Stimulated activated CD4-positive, alpha-beta T cell treated with anti-CD3 and anti-CD28 coated beads, Interleukin-4, amount 100 ng/mL, for 4 hours (primary cell): Measurements from ENCODE around the gene PDGFRB.

Experiments used
- DNase-seq, 2 experiments: peaks; one replicate each; pipeline ENCODE4 v3.0.0-alpha.2; 2020

PDGFRB gene

GRCh38 chr5:150143350-150144245, 12.0 kb downstream of the PDGFRB start:
- DNase-seq, result no peak

- no peak for DNase-seq
Observed at GRCh38 chr5:150142959-150143349, 12.7 kb downstream of the PDGFRB start.

GRCh38 chr5:150142185-150142958, 13.3 kb downstream of the PDGFRB start:
- no peak for DNase-seq

GRCh38 chr5:150141544-150142184, 14.0 kb downstream of the PDGFRB start:
- no peak for DNase-seq

- no peak for DNase-seq
Observed at GRCh38 chr5:150140830-150141229, 14.8 kb downstream of the PDGFRB start.

- DNase-seq, result no peak
Observed at GRCh38 chr5:150139334-150139733, 16.3 kb downstream of the PDGFRB start.

GRCh38 chr5:150138551-150139265, 16.9 kb downstream of the PDGFRB start:
- no peak for DNase-seq

- DNase-seq, result no peak
Observed at GRCh38 chr5:150137997-150138396, 17.6 kb downstream of the PDGFRB start.

- no peak for DNase-seq
Observed at GRCh38 chr5:150137168-150137957, 18.3 kb downstream of the PDGFRB start.

- no peak for DNase-seq
Observed at GRCh38 chr5:150136305-150137167, 19.1 kb downstream of the PDGFRB start.

GRCh38 chr5:150135557-150136304, 19.9 kb downstream of the PDGFRB start:
- DNase-seq, result no peak

GRCh38 chr5:150134198-150134588, 21.5 kb downstream of the PDGFRB start:
- DNase-seq, result no peak

- DNase-seq, result no peak
Observed at GRCh38 chr5:150133581-150134197, 22.0 kb downstream of the PDGFRB start.

GRCh38 chr5:150132740-150133139, 22.9 kb downstream of the PDGFRB start:
- DNase-seq, result no peak

GRCh38 chr5:150131978-150132694, 23.5 kb downstream of the PDGFRB start:
- no peak for DNase-seq

- DNase-seq, result no peak
Observed at GRCh38 chr5:150131461-150131860, 24.2 kb downstream of the PDGFRB start.

GRCh38 chr5:150130493-150130922, 25.1 kb downstream of the PDGFRB start:
- DNase-seq, result no peak

GRCh38 chr5:150129813-150130492, 25.7 kb downstream of the PDGFRB start:
- DNase-seq, result peak; percentile 5 to 32
